ENCODE measurements around the gene CHRM1.
"Not testable (repeated sequence)": the region's sequence is repeated elsewhere in the genome, so short reads cannot be mapped to it uniquely, and the experiment has no call there.

CHRM1 gene

GRCh38 chr11:62875698-62876478 is 45.3 kb downstream of the CHRM1 start:
- DNase-seq (ENCODE audit: low read depth in 2 of 2) = no peak

- DNase-seq (ENCODE audit: low read depth in 2 of 2) = no peak
Observed at GRCh38 chr11:62874851-62875250, 46.3 kb downstream of the CHRM1 start.

GRCh38 chr11:62865635-62866034 is 55.5 kb downstream of the CHRM1 start:
- DNase-seq (ENCODE audit: low read depth in 2 of 2) = no peak

GRCh38 chr11:62863687-62864335 is 57.4 kb downstream of the CHRM1 start:
- no peak for DNase-seq (ENCODE audit: low read depth in 2 of 2)

- DNase-seq (ENCODE audit: low read depth in 2 of 2) = not testable (repeated sequence)
Observed at GRCh38 chr11:62861564-62862192, 59.5 kb downstream of the CHRM1 start.

- DNase-seq (ENCODE audit: low read depth in 2 of 2) = no peak
Observed at GRCh38 chr11:62860835-62861563, 60.2 kb downstream of the CHRM1 start.

- DNase-seq (ENCODE audit: low read depth in 2 of 2) = not testable (repeated sequence)
Observed at GRCh38 chr11:62859281-62859703, 61.9 kb downstream of the CHRM1 start.

Measured in stimulated activated CD8-positive, alpha-beta memory T cell treated with anti-CD3 and anti-CD28 coated beads, Interleukin-2, amount 100 ng/mL, for 48 hours (primary cell).